ENCODE data around the gene SLC35F3.

SLC35F3 gene

GRCh38 chr1:234368320-234369032, 464.0 kb downstream of the SLC35F3 start:
- no peak for FAIRE-seq
- DNase-seq (ENCODE audit: insufficient read length, low spot score), result no peak
- TF ChIP-seq, protein P1, sequence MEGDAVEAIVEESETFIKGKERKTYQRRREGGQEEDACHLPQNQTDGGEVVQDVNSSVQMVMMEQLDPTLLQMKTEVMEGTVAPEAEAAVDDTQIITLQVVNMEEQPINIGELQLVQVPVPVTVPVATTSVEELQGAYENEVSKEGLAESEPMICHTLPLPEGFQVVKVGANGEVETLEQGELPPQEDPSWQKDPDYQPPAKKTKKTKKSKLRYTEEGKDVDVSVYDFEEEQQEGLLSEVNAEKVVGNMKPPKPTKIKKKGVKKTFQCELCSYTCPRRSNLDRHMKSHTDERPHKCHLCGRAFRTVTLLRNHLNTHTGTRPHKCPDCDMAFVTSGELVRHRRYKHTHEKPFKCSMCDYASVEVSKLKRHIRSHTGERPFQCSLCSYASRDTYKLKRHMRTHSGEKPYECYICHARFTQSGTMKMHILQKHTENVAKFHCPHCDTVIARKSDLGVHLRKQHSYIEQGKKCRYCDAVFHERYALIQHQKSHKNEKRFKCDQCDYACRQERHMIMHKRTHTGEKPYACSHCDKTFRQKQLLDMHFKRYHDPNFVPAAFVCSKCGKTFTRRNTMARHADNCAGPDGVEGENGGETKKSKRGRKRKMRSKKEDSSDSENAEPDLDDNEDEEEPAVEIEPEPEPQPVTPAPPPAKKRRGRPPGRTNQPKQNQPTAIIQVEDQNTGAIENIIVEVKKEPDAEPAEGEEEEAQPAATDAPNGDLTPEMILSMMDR (IDR thresholded peaks at IDR 0.05; ENCODE audit: insufficient read depth, missing control alignments), result no peak

GRCh38 chr1:234369033-234369430, 464.6 kb downstream of the SLC35F3 start:
- FAIRE-seq, result no peak
- TF ChIP-seq, protein P1 (IDR thresholded peaks at IDR 0.05; ENCODE audit: insufficient read depth, missing control alignments), result no peak

DNA sequence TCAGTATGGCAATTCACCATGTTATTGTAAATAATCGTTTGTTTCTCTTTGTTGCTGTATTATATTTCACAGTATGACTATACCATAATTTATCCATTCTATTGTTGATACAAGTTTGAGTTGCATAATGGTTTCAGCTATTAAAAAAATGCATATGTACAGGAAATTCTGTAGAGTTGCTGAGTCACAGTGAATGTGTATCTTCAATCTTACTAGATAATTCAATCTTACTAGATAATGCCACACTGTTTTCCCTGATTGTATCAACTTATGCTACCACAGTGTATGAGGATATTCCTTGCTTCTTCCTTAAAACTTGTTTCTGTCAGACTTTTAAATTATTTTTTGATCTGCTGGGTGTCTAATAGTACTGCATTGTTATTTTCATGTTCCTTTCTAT, 465.3 kb downstream of the SLC35F3 start:
- TF ChIP-seq, protein P1 (IDR thresholded peaks at IDR 0.05; ENCODE audit: insufficient read depth, missing control alignments), result no peak
- DNase-seq (ENCODE audit: insufficient read length, low spot score), result no peak
- peak; percentile 55 for FAIRE-seq

More at GRCh38 chr1:234369033-234369430, 464.6 kb downstream of the SLC35F3 start:
- no peak for DNase-seq (ENCODE audit: insufficient read length, low spot score)

DNA sequence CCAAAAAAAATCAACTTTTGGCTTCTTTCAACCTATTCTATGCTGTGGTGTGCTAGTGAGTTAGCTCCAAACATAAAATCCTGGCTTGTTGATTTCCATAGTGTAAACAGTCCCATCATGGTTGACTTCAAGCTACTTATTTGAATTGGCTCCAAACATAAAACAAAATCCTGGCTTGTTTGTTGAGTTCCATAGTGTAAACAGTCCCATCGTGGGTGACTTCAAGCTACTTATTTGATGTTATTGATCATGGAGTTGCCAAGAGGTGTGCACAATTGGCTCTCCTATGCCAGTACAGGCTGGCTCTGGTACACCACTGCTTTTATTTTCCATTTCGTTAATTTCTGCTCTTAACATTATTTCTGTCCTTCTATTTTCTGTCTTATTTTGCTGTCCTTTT, 466.9 kb downstream of the SLC35F3 start:
- FAIRE-seq (no peak), DNase-seq (ENCODE audit: insufficient read length, low spot score) (no peak)
- TF ChIP-seq, protein P1 (IDR thresholded peaks at IDR 0.05; ENCODE audit: insufficient read depth, missing control alignments), result no peak

DNA sequence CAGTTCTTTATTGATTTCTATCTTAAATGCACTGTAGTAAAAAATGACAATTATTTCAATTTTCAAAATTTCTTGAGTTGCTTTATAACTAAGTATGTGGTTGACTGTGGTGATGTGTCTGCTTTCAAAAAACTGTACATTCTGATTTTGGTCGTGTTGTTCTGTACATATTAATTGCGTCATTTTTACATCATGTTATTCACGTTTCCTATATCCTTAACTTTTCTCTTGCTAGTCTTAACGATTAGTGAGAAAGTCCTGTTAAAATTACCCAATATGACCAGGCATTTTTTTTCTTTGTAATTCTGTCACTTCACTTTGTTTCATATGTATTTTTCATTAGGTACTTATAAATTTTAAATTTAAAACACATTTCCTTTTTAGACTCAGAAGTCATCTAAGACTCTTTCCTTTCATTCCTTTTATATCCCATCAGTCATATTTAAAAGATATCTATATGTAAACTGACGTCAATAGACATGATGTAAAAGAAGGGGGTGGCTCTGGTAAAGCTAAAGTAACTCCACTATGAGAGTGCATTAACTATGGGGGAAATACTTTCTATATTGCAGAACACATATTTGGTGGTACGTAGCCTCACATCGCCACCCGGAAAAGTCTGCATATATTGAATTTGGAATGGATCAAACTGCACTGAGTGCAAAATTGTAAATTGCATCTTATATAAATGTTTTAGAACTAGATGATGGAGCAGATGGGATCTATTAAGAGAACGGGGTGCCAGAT, 467.7 kb downstream of the SLC35F3 start:
- DNase-seq (ENCODE audit: insufficient read length, low spot score) (no peak), FAIRE-seq (peak; percentile 69)
- TF ChIP-seq, protein P1 (IDR thresholded peaks at IDR 0.05; ENCODE audit: insufficient read depth, missing control alignments), result no peak

GRCh38 chr1:234373064-234373958, 468.8 kb downstream of the SLC35F3 start, which contains the start of gene COA6:
Gene COA6, plus strand, starts transcription at chr1:234373456. Its CDS starts 11 bp downstream, at chr1:234373467.
- TF ChIP-seq, protein P1 (IDR thresholded peaks at IDR 0.05; ENCODE audit: insufficient read depth, missing control alignments), result no peak
- peak; percentile 79 for DNase-seq (ENCODE audit: insufficient read length, low spot score)
- FAIRE-seq, result peak; percentile 81

All from D721Med (cell line).